GM23338 (cell line): ENCODE measurements around the gene ROBO1. TPM values are rescaled to one million over a fixed set of nuclear protein-coding genes. Genes with fewer than 3 reads are reported as not detected.

ENCODE experiments used
- ATAC-seq: fragments of 200-7000 bp; cut with Tn5 transposase; 3 replicates; pipeline ENCODE4 v1.9.1; 2020
- DNase-seq: peaks from one replicate; pipeline ENCODE4 v3.0.0-alpha.2; 2015; ENCODE audit warnings: low spot score
- H2AFZ ChIP-seq: fragments of 200-600 bp; sonication (generic); 2 replicates; pipeline ENCODE4 v1.8.0; 2016; ENCODE audit warnings: antibody characterized with exemption, mild to moderate bottlenecking, moderate library complexity
- H3F3A ChIP-seq: fragments of 200-600 bp; sonication (generic); replicated peaks from 2 replicates; pipeline ENCODE4 v1.8.0; 2017; ENCODE audit warnings: antibody characterized with exemption, mixed run types, low read depth
- H3K27ac ChIP-seq: fragments of 200-600 bp; sonication (generic); 2 replicates; pipeline ENCODE4 v1.6.1; 2016; ENCODE audit warnings: low read depth
- H3K27me3 ChIP-seq: fragments of 200-600 bp; sonication (generic); 2 replicates; pipeline ENCODE4 v1.8.0; 2016; ENCODE audit warnings: mild to moderate bottlenecking, mixed run types, moderate library complexity; ENCODE audit not compliant: insufficient read depth
- H3K36me3 ChIP-seq: fragments of 200-600 bp; sonication (generic); 2 replicates; pipeline ENCODE4 v1.8.0; 2016; ENCODE audit warnings: mild to moderate bottlenecking; ENCODE audit not compliant: insufficient read depth
- H3K4me1 ChIP-seq: fragments of 200-600 bp; sonication (generic); 2 replicates; pipeline ENCODE4 v1.8.0; 2016; ENCODE audit warnings: mild to moderate bottlenecking, moderate library complexity; ENCODE audit not compliant: insufficient read depth
- H3K4me2 ChIP-seq: fragments of 200-600 bp; sonication (generic); 2 replicates; pipeline ENCODE4 v1.7.1; 2017; ENCODE audit warnings: mixed run types
- H3K4me3 ChIP-seq: fragments of 200-600 bp; sonication (generic); 2 replicates; pipeline ENCODE4 v1.6.1; 2016; ENCODE audit warnings: mixed run types
- H3K79me2 ChIP-seq: fragments of 200-600 bp; sonication (generic); replicated peaks from 2 replicates; pipeline ENCODE4 v1.8.0; 2017; ENCODE audit warnings: mild to moderate bottlenecking; ENCODE audit not compliant: insufficient read depth
- H3K9me2 ChIP-seq: fragments of 200-600 bp; sonication (generic); 2 replicates; pipeline ENCODE4 v1.8.0; 2017; ENCODE audit not compliant: insufficient read depth
- H4K20me1 ChIP-seq: fragments of 200-600 bp; sonication (generic); replicated peaks from 2 replicates; pipeline ENCODE4 v1.8.0; 2017; ENCODE audit warnings: mild to moderate bottlenecking; ENCODE audit not compliant: insufficient read depth
- H3K27ac Mint-ChIP-seq: 2 replicates; pipeline ENCODE4 v1.8.0; 2020; ENCODE audit warnings: inconsistent platforms, mild to moderate bottlenecking, moderate library complexity, mixed read lengths
- H3K27me3 Mint-ChIP-seq: 3 replicates; pipeline ENCODE4 v1.8.0; 2022; ENCODE audit warnings: low read depth, mild to moderate bottlenecking, moderate library complexity, mixed read lengths, inconsistent platforms; ENCODE audit not compliant: insufficient read depth, poor library complexity
- H3K36me3 Mint-ChIP-seq: 3 replicates; pipeline ENCODE4 v1.8.0; 2021; ENCODE audit warnings: low read depth, mild to moderate bottlenecking, inconsistent platforms, moderate library complexity, mixed read lengths
- H3K4me1 Mint-ChIP-seq: 3 replicates; pipeline ENCODE4 v1.8.0; 2020; ENCODE audit warnings: mild to moderate bottlenecking, inconsistent platforms, mixed read lengths
- H3K4me3 Mint-ChIP-seq: 3 replicates; pipeline ENCODE4 v1.8.0; 2021; ENCODE audit warnings: moderate library complexity, mild to moderate bottlenecking, inconsistent platforms, mixed read lengths
- H3K9me3 Mint-ChIP-seq: 3 replicates; pipeline ENCODE4 v1.8.0; 2020; ENCODE audit warnings: moderate library complexity, mild to moderate bottlenecking, inconsistent platforms, mixed read lengths
- CREB1 ChIP-seq: fragments of 250-450 bp; sonication (Bioruptor Pico); IDR thresholded peaks from 2 replicates; pipeline ENCODE4 v1.5.0; 2020; ENCODE audit warnings: low read depth, mild to moderate bottlenecking, moderate library complexity
- CTCF ChIP-seq, 2 experiments: fragments of 200-600 bp in 1 of 2; sonication (generic) in 1 of 2; conservative IDR thresholded peaks; 2 replicates each; pipeline versions ENCODE4 v1.5.1 to v1.6.1; 2016 to 2017; ENCODE audit warnings: antibody characterized with exemption in 2 of 2, low read depth in 2 of 2, mild to moderate bottlenecking in 2 of 2, moderate library complexity in 1 of 2
- ETS1 ChIP-seq: IDR thresholded peaks from 2 replicates; pipeline ENCODE4 v1.6.1; 2016; ENCODE audit warnings: antibody characterized with exemption
- EZH2 ChIP-seq: fragments of 200-600 bp; sonication (generic); IDR thresholded peaks from one replicate; pipeline ENCODE4 v1.8.0; 2017; ENCODE audit warnings: antibody characterized with exemption, mild to moderate bottlenecking, low read depth; ENCODE audit not compliant: unreplicated experiment
- EZH2phosphoT487 ChIP-seq: fragments of 200-600 bp; sonication (generic); IDR thresholded peaks from one replicate; pipeline ENCODE4 v1.8.1; 2018; ENCODE audit warnings: antibody characterized with exemption; ENCODE audit not compliant: unreplicated experiment
- JUNB ChIP-seq: IDR thresholded peaks from one replicate; pipeline ENCODE4 v1.6.1; 2016; ENCODE audit warnings: antibody characterized with exemption; ENCODE audit not compliant: unreplicated experiment
- NANOG ChIP-seq: IDR thresholded peaks from 2 replicates; pipeline ENCODE4 v1.6.1; 2016; ENCODE audit warnings: antibody characterized with exemption, borderline replicate concordance
- POLR2AphosphoS5 ChIP-seq: IDR thresholded peaks from 2 replicates; pipeline ENCODE4 v1.6.1; 2016; ENCODE audit warnings: antibody characterized with exemption, low read depth
- REST ChIP-seq: IDR thresholded peaks from one replicate; pipeline ENCODE4 v1.6.1; 2018; ENCODE audit warnings: antibody characterized with exemption; ENCODE audit not compliant: unreplicated experiment
- STAT1 ChIP-seq: IDR thresholded peaks from one replicate; pipeline ENCODE4 v1.6.1; 2016; ENCODE audit warnings: antibody characterized with exemption; ENCODE audit not compliant: unreplicated experiment
- ZNF114 ChIP-seq: fragments of 250-450 bp; sonication (Bioruptor Pico); IDR thresholded peaks from 2 replicates; pipeline ENCODE4 v1.5.0; 2020; ENCODE audit warnings: mild to moderate bottlenecking, moderate library complexity
- ZNF331 ChIP-seq: fragments of 250-450 bp; sonication (Bioruptor Pico); IDR thresholded peaks from 2 replicates; pipeline ENCODE4 v1.5.0; 2020; ENCODE audit warnings: low read depth, mild to moderate bottlenecking, moderate library complexity
- polyA plus RNA-seq: library from polyadenylated mRNA; unstranded; fragments of >200 nt; fragmentation: Nextera tagmentation; extraction: Ambion mirVana; gene quantifications from 2 replicates; pipeline ENCODE4 v1.2.1, GENCODE V29; 2016
- total RNA-seq: library from RNA; depleted of rRNA; stranded (reverse); fragments of >200 nt; shearing (Covaris generic); gene quantifications from 2 replicates; pipeline ENCODE4 v1.2.3, GENCODE V29; 2014
- TF ChIP-seq, protein P1 (sequence below): fragments of 250-450 bp; sonication (Bioruptor Pico); IDR thresholded peaks from 2 replicates; pipeline ENCODE4 v1.5.0; 2020; ENCODE audit warnings: mild to moderate bottlenecking, moderate library complexity

Gene ROBO1
- total and polyA plus RNA-seq, 2 experiments from 2014 or later, result 19.2 to 78.3 TPM

- no peak for ATAC-seq
- Mint-ChIP-seq H3K4me3 (no peak overlapping the region), H3K27ac (no peak overlapping the region), H3K4me1 (peaks cover 27% of the 10 kb centered on the region), H3K36me3 (no peaks in the 10 kb centered on the region; the same call in 1 of the 3 replicates), H3K27me3 (no peaks in the 10 kb centered on the region), H3K9me3 (no peaks in the 10 kb centered on the region)
- H3K27me3 ChIP-seq, result no peaks in the 10 kb centered on the region
- H3K4me3 ChIP-seq, result no peak overlapping the region
- no peaks in the 10 kb centered on the region for H4K20me1 ChIP-seq
- TF ChIP-seq ETS1 (no peak), EZH2 (no peak), POLR2AphosphoS5 (no peak), ZNF331 (CRISPR knock-in tag) (no peak), STAT1 (no peak), REST (no peak), NANOG (no peak), EZH2phosphoT487 (no peak), JUNB (no peak), ZNF114 (CRISPR knock-in tag) (no peak), CREB1 (CRISPR knock-in tag) (no peak), CTCF (conservative IDR thresholded peaks at IDR 0.05; ENCODE audit: low read depth in 2 of 2) (no peak)
- TF ChIP-seq, protein P1, sequence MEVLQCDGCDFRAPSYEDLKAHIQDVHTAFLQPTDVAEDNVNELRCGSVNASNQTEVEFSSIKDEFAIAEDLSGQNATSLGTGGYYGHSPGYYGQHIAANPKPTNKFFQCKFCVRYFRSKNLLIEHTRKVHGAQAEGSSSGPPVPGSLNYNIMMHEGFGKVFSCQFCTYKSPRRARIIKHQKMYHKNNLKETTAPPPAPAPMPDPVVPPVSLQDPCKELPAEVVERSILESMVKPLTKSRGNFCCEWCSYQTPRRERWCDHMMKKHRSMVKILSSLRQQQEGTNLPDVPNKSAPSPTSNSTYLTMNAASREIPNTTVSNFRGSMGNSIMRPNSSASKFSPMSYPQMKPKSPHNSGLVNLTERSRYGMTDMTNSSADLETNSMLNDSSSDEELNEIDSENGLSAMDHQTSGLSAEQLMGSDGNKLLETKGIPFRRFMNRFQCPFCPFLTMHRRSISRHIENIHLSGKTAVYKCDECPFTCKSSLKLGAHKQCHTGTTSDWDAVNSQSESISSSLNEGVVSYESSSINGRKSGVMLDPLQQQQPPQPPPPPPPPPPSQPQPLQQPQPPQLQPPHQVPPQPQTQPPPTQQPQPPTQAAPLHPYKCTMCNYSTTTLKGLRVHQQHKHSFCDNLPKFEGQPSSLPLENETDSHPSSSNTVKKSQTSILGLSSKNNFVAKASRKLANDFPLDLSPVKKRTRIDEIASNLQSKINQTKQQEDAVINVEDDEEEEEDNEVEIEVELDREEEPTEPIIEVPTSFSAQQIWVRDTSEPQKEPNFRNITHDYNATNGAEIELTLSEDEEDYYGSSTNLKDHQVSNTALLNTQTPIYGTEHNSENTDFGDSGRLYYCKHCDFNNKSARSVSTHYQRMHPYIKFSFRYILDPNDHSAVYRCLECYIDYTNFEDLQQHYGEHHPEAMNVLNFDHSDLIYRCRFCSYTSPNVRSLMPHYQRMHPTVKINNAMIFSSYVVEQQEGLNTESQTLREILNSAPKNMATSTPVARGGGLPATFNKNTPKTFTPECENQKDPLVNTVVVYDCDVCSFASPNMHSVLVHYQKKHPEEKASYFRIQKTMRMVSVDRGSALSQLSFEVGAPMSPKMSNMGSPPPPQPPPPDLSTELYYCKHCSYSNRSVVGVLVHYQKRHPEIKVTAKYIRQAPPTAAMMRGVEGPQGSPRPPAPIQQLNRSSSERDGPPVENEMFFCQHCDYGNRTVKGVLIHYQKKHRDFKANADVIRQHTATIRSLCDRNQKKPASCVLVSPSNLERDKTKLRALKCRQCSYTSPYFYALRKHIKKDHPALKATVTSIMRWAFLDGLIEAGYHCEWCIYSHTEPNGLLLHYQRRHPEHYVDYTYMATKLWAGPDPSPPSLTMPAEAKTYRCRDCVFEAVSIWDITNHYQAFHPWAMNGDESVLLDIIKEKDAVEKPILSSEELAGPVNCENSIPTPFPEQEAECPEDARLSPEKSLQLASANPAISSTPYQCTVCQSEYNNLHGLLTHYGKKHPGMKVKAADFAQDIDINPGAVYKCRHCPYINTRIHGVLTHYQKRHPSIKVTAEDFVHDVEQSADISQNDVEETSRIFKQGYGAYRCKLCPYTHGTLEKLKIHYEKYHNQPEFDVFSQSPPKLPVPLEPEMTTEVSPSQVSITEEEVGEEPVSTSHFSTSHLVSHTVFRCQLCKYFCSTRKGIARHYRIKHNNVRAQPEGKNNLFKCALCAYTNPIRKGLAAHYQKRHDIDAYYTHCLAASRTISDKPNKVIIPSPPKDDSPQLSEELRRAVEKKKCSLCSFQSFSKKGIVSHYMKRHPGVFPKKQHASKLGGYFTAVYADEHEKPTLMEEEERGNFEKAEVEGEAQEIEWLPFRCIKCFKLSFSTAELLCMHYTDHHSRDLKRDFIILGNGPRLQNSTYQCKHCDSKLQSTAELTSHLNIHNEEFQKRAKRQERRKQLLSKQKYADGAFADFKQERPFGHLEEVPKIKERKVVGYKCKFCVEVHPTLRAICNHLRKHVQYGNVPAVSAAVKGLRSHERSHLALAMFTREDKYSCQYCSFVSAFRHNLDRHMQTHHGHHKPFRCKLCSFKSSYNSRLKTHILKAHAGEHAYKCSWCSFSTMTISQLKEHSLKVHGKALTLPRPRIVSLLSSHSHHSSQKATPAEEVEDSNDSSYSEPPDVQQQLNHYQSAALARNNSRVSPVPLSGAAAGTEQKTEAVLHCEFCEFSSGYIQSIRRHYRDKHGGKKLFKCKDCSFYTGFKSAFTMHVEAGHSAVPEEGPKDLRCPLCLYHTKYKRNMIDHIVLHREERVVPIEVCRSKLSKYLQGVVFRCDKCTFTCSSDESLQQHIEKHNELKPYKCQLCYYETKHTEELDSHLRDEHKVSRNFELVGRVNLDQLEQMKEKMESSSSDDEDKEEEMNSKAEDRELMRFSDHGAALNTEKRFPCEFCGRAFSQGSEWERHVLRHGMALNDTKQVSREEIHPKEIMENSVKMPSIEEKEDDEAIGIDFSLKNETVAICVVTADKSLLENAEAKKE (CRISPR knock-in tag), result no peak
- no peak overlapping the region for H3K4me2 ChIP-seq
- H3K27ac ChIP-seq, result peak overlapping the region; percentile 48
- no peaks in the 10 kb centered on the region for H3K36me3 ChIP-seq
- H3K4me1 ChIP-seq, result peaks cover 26% of the 10 kb centered on the region
- H2AFZ ChIP-seq, result no peak overlapping the region
- H3K9me2 ChIP-seq, result peaks cover 1% of the 10 kb centered on the region; the same call in 1 of the 2 replicates
- H3K79me2 ChIP-seq, result no peaks in the 10 kb centered on the region
- DNase-seq, result no peak
- H3F3A ChIP-seq, result no peaks in the 10 kb centered on the region
These were observed 1125.4 kb downstream of the ROBO1 start for GRCh38 chr3:78642226-78643035.
